Mammary epithelial cell (primary cell): ENCODE measurements around the gene LRMDA.

ENCODE experiments used
- EZH2 ChIP-seq: IDR thresholded peaks from 2 replicates; pipeline ENCODE4 v1.6.1; 2012; ENCODE audit warnings: low read length, inconsistent platforms, borderline replicate concordance
- TF ChIP-seq, protein P1 (sequence below), 2 donors: IDR thresholded peaks in 1 of 2; conservative IDR thresholded peaks in 1 of 2; 2 replicates each; pipeline ENCODE4 v1.5.1; 2011 to 2012; ENCODE audit warnings: inconsistent platforms in 2 of 2, low read length in 2 of 2, mild to moderate bottlenecking in 2 of 2, control low read depth in 1 of 2, low read depth in 1 of 2; ENCODE audit not compliant: insufficient read depth in 1 of 2; ENCODE audit errors: extremely low read depth in 1 of 2

DNA sequence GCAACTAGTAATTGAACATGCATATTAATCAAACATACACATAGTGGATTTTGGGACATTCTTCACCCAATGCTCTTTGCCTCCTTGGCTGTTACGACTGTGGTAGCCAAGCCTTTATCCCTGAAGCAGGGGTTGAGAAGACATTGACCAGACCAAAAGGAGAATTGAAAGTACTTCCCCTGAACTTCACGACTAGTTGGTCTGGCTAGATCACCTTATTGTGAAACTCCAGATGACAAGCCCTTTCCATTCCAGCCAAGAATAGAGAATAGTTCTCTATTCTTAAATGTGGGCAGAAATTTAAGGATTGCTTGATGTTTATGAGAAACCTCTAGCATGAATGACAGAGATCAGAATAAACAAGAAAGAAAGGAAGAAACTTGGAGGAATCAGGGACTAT lies 97.0 kb downstream of the LRMDA start:
- TF ChIP-seq EZH2 = no peak
- TF ChIP-seq, protein P1, sequence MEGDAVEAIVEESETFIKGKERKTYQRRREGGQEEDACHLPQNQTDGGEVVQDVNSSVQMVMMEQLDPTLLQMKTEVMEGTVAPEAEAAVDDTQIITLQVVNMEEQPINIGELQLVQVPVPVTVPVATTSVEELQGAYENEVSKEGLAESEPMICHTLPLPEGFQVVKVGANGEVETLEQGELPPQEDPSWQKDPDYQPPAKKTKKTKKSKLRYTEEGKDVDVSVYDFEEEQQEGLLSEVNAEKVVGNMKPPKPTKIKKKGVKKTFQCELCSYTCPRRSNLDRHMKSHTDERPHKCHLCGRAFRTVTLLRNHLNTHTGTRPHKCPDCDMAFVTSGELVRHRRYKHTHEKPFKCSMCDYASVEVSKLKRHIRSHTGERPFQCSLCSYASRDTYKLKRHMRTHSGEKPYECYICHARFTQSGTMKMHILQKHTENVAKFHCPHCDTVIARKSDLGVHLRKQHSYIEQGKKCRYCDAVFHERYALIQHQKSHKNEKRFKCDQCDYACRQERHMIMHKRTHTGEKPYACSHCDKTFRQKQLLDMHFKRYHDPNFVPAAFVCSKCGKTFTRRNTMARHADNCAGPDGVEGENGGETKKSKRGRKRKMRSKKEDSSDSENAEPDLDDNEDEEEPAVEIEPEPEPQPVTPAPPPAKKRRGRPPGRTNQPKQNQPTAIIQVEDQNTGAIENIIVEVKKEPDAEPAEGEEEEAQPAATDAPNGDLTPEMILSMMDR (conservative IDR thresholded peaks at IDR 0.05 in 1 of 2, IDR thresholded peaks at IDR 0.05 in 1 of 2; ENCODE audit: extremely low read depth in 1 of 2, insufficient read depth in 1 of 2, low read depth in 1 of 2, low read length in 2 of 2) = no peak
